Lower lobe of right lung (tissue), 2 donors: ENCODE data around the gene RNLS. TPM values are rescaled to one million over a fixed set of nuclear protein-coding genes. Genes with fewer than 3 reads are reported as not detected.
A peak's percentile ranks its signal among the peaks of the same experiment; 100 is the strongest.

Source experiments
- ATAC-seq, 2 donors: fragments of 200-7000 bp; cut with Tn5 transposase; one replicate each; pipeline ENCODE4 v1.9.1; 2020 to 2022; ENCODE audit warnings: mild to moderate bottlenecking in 2 of 2, moderate library complexity in 2 of 2
- DNase-seq: peaks from one replicate; pipeline ENCODE4 v3.0.0-alpha.2; 2020
- H3K27ac ChIP-seq: fragments of 200-600 bp; one replicate; pipeline ENCODE4 v1.8.0; 2022
- H3K27me3 ChIP-seq: fragments of 200-600 bp; one replicate; pipeline ENCODE4 v1.8.0; 2022; ENCODE audit warnings: low read depth
- H3K36me3 ChIP-seq: fragments of 200-600 bp; one replicate; pipeline ENCODE4 v1.8.0; 2022; ENCODE audit warnings: mild to moderate bottlenecking
- H3K4me1 ChIP-seq: fragments of 200-600 bp; one replicate; pipeline ENCODE4 v1.8.0; 2022
- H3K4me3 ChIP-seq: fragments of 200-600 bp; one replicate; pipeline ENCODE4 v1.8.0; 2022; ENCODE audit warnings: mild to moderate bottlenecking
- H3K9me3 ChIP-seq: fragments of 200-600 bp; one replicate; pipeline ENCODE4 v1.8.0; 2022
- CTCF ChIP-seq: fragments of 200-600 bp; IDR thresholded peaks from one replicate; pipeline ENCODE4 v1.8.0; 2022; ENCODE audit warnings: antibody characterized with exemption, mild to moderate bottlenecking
- intact Hi-C: fragments of 100-400 bp; cut with DNase I; formaldehyde crosslinking; loops from one replicate; pipeline ENCODE4 v1.11.0; 2022
- total RNA-seq: library from RNA; stranded (reverse); fragmentation: NEBNext Ultra II Directional; extraction: Animal tissue kit (Norgen Biotek cat#: 25700); gene quantifications from one replicate; pipeline ENCODE4 v1.2.1, GENCODE V29; 2021
- donor health status: DM: no; HTN: yes; CAD: no; lungs with severe emphysema.

The RNLS gene
- total RNA-seq, 1 donor from 2014 or later = 9.6 TPM

DNA sequence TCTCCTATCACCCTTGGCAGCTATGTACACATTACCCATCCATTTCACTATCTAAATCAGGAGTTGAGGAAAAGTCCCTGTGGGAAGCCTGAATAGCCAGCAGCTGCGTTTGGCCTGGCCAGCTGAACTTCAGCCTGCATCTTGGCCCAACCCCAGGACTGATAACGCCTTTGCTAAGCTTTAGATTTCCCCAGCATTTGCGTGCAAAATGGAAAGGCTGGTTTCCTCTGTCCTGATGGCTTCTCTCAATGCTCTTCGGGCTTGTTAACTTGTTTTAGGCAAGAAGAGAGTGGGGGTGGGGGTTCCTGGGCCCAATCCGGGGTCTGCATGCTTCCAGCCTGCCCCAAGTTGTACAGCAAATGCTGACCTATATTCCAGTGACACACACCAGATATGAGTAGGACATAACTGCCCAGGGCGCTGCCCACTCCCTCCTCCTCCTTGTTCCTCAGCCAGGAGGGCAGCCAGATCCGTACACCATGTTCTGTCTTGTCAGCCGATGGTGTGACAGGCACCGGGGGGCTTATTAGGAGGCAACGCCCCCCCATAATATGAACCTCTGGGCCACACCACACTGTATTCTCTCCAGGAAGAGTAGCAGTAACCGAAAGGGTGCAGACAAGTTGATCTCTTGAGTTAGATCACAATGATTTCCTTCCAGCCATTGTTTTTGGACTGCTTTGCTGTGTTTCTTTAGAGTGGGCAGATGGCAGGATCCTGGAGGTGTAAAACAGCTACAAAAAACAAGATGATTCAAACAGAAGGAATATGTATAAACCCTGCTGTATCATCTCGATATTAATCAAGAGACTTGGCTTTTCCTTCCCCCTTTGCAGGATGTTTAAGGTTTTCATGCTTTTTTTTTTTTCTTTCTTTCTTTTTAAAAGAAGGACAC, 339.0 kb downstream of the RNLS start:
- TF ChIP-seq CTCF = no peak
- intact Hi-C loops = no loop called here
- no peaks in the 10 kb centered on the region for H3K9me3 ChIP-seq

GRCh38 chr10:88243202-88243744, 339.8 kb downstream of the RNLS start:
- intact Hi-C loops = no loop called here
- H3K4me1 ChIP-seq = peaks cover 43% of the 10 kb centered on the region
- no peaks in the 10 kb centered on the region for H3K27me3 ChIP-seq
- no peak for TF ChIP-seq CTCF
- no peak for DNase-seq
- H3K36me3 ChIP-seq = no peaks in the 10 kb centered on the region
- no peak for ATAC-seq
- no peaks in the 10 kb centered on the region for H3K9me3 ChIP-seq
- peak overlapping the region; percentile 54 for H3K27ac ChIP-seq
- no peak overlapping the region for H3K4me3 ChIP-seq

More for the DNA sequence above, 339.0 kb downstream of the RNLS start:
- DNase-seq = peak; percentile 46
- peak; percentile 66 to 71 for ATAC-seq
- H3K27me3 ChIP-seq = no peaks in the 10 kb centered on the region
- no peaks in the 10 kb centered on the region for H3K36me3 ChIP-seq
- H3K4me3 ChIP-seq = no peak overlapping the region
- peaks cover 39% of the 10 kb centered on the region for H3K4me1 ChIP-seq
- H3K27ac ChIP-seq = peak overlapping the region; percentile 54

GRCh38 chr10:88241501-88241900, 341.6 kb downstream of the RNLS start:
- Histone ChIP-seq H3K4me3 (no peak overlapping the region), H3K9me3 (no peaks in the 10 kb centered on the region), H3K4me1 (peaks cover 46% of the 10 kb centered on the region), H3K36me3 (no peaks in the 10 kb centered on the region), H3K27ac (no peak overlapping the region), H3K27me3 (no peaks in the 10 kb centered on the region)
- no peak for TF ChIP-seq CTCF
- intact Hi-C loops = no loop called here
- no peak for ATAC-seq
- no peak for DNase-seq

- intact Hi-C loops = no loop called here
Measured at GRCh38 chr10:88239212-88239611, 343.9 kb downstream of the RNLS start.

DNA sequence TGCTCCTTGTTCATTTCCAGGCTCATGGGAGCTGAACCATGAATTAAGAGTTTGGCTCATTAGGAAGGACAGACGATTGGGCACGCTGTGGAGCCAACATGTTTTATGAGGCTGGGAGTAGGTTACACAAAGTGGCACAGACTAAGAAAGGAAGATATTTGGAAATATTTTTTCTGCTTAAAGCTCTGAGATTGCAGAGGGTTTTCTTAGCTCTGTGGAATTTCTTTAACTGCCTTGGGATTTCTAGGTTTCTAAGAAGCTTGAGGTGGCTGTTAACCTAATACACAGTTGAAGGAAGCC, 344.6 kb downstream of the RNLS start:
- no peak overlapping the region for H3K4me3 ChIP-seq
- H3K9me3 ChIP-seq = no peaks in the 10 kb centered on the region
- no peaks in the 10 kb centered on the region for H3K27me3 ChIP-seq
- TF ChIP-seq CTCF = no peak
- no peaks in the 10 kb centered on the region for H3K36me3 ChIP-seq
- ATAC-seq = no peak
- H3K4me1 ChIP-seq = peaks cover 29% of the 10 kb centered on the region
- DNase-seq = no peak
- intact Hi-C loops = no loop called here
- no peak overlapping the region for H3K27ac ChIP-seq

More at GRCh38 chr10:88239212-88239611, 343.9 kb downstream of the RNLS start:
- Histone ChIP-seq H3K4me1 (peaks cover 35% of the 10 kb centered on the region), H3K9me3 (no peaks in the 10 kb centered on the region), H3K4me3 (no peak overlapping the region), H3K36me3 (no peaks in the 10 kb centered on the region), H3K27me3 (no peaks in the 10 kb centered on the region), H3K27ac (no peak overlapping the region)
- DNase-seq = no peak
- no peak for ATAC-seq
- no peak for TF ChIP-seq CTCF
